Duodenal mucosa (tissue), 2 donors: ENCODE results near the gene ARL15.

Source experiments
- H3K27ac ChIP-seq: one replicate; pipeline ENCODE4 v1.7.0; 2013; ENCODE audit warnings: low read depth, low read length
- H3K27me3 ChIP-seq, 2 donors: one replicate each; pipeline ENCODE4 v1.7.0; 2013; ENCODE audit warnings: low read length in 2 of 2, control low read depth in 1 of 2; ENCODE audit not compliant: insufficient read depth in 2 of 2, control insufficient read depth in 1 of 2
- H3K36me3 ChIP-seq, 2 donors: one replicate each; pipeline ENCODE4 v1.7.0; 2013; ENCODE audit warnings: low read length in 2 of 2, control low read depth in 1 of 2; ENCODE audit not compliant: insufficient read depth in 2 of 2, control insufficient read depth in 1 of 2
- H3K4me1 ChIP-seq, 2 donors: one replicate each; pipeline ENCODE4 v1.7.0; 2013; ENCODE audit warnings: low read length in 2 of 2, control low read depth in 1 of 2; ENCODE audit not compliant: insufficient read depth in 2 of 2, control insufficient read depth in 1 of 2
- H3K4me3 ChIP-seq, 2 donors: one replicate each; pipeline ENCODE4 v1.7.0; 2013; ENCODE audit warnings: low read length in 2 of 2, low read depth in 1 of 2
- H3K9ac ChIP-seq, 2 donors: one replicate each; pipeline ENCODE4 v1.7.0; 2013; ENCODE audit warnings: low read length in 2 of 2, low read depth in 1 of 2
- H3K9me3 ChIP-seq, 2 donors: one replicate each; pipeline ENCODE4 v1.7.0; 2013; ENCODE audit warnings: low read length in 2 of 2, control low read depth in 1 of 2; ENCODE audit not compliant: control insufficient read depth in 1 of 2

The ARL15 gene

DNA sequence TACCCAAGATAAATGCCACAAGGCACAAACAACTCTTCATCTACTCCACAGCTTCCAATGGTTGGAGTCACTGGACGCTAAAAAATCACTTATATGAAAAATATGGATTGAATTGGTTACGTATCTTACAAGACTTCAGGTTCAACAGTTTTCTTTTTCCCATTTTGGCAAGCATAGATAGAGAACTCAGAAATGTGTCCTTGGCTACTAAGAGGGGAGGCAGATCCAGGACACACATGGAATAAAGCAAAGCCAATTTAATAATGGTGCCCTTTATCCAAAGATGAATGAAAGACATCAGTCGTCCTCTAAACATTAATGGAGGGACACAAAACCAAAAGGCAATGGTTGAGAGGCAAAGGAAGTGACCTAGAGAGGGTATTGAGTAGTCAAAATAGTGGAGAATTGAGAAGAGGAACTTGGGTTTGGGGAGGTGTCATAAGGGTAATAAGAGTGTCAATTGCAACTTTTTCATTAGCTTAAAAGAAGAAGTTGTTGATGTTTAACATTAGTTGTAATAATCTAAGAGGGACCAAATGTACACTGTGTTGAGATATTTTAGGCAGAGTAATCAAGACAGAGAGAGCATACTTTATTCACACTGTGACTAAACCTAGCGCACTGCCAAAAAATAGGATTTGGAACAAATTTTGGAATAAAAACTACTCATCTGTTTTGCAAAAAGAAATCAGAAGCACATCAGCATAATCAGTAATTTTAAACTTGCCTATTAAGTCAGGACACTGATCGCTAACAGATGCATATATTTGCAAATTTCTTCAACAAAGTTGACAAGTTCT lies 308.2 kb downstream of the ARL15 start:
- Histone ChIP-seq H3K9me3 (no peaks in the 10 kb centered on the region), H3K27me3 (no peaks in the 10 kb centered on the region), H3K27ac (no peak overlapping the region), H3K4me1 (no peaks in the 10 kb centered on the region), H3K4me3 (no peak overlapping the region), H3K9ac (no peak overlapping the region), H3K36me3 (no peaks in the 10 kb centered on the region)

DNA sequence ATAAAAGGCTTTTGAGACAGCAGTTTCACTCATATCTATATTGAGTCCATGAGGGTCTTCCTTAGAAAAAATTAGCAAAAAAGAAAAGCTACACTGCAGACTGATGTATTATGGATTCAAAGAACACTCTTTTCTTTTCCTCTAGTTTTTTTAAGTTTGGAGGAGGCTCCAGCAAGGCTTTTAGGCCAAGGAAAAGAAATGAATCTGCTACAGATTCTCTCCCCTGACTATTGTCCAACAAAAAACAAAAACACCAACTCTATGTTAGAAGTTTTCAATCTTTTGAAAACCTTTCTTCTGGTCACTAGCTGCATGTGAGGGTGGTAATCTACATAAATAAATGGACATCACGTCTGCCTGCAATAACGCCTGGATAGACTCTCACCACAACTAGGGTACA lies 310.4 kb downstream of the ARL15 start:
- Histone ChIP-seq H3K9me3 (no peaks in the 10 kb centered on the region), H3K9ac (no peak overlapping the region), H3K27me3 (no peaks in the 10 kb centered on the region), H3K36me3 (no peaks in the 10 kb centered on the region), H3K4me1 (no peaks in the 10 kb centered on the region), H3K27ac (no peak overlapping the region), H3K4me3 (no peak overlapping the region)

DNA sequence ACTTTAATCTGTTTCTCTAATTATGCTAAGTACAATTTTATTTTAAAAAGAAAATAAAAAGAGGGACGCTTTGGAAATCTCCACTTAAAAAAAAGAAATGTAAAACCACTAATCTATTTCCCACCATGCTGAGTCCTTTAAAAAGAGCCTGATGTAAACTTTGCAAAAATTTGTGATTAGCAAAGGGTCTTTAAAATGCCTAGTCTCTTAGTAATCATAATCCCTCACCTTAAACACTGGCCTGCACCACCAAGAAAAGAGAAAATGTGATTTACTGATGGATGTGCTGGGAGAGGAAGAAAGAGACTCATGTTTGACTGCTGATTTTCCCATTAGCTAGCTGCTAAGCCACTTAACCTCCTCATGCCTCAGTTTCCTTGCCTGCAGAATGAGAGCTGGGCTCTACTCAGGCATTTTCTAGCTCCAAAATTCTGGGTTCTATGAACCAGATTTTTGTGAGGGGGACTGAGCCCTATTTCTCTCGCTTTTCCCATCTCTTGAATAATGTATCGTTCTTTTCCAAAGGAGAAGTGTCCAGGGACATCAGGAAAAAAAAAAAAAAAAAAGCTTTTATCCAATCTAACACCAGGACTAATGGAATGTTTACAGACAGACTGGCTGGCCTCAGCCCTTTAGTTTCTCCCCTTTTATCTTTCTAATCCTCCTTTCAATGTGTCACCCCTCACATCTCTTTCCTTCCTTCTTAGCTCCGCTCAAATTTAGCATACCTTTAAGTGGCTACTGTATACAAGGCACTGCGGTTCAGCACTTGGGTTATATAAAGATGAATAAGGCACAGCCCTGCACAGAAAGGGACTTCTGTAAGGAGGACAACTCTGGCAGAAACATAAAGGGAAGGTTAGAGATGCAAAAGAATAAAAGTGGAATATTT lies 312.4 kb downstream of the ARL15 start:
- Histone ChIP-seq H3K27me3 (no peaks in the 10 kb centered on the region), H3K9ac (no peak overlapping the region), H3K4me3 (no peak overlapping the region)

DNA sequence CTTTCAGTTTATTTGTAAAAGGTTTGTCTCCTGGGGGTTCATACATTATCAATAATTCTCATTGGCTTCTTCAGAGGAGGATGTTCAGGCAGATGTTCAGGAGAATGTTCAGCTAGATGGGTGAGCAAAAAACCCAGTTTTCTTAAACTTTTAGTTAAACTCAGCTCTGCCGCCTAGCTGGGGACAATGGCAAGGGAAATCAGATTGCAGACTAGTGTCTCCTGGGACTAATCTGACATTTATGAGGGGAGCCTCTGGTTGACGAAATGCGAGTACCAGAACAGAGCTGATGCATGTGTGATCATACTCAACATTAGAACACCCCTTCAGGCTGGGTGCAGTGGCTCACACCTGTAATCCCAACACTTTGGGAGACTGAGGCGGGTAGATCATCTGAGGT lies 314.4 kb downstream of the ARL15 start:
- no peaks in the 10 kb centered on the region for H3K9me3 ChIP-seq
- no peak overlapping the region for H3K4me3 ChIP-seq
- H3K36me3 ChIP-seq = no peaks in the 10 kb centered on the region
- H3K27ac ChIP-seq = no peak overlapping the region
- no peaks in the 10 kb centered on the region for H3K4me1 ChIP-seq
- no peaks in the 10 kb centered on the region for H3K27me3 ChIP-seq
- no peak overlapping the region for H3K9ac ChIP-seq

More for the DNA sequence above, 312.4 kb downstream of the ARL15 start:
- H3K36me3 ChIP-seq = no peaks in the 10 kb centered on the region
- H3K9me3 ChIP-seq = no peaks in the 10 kb centered on the region
- H3K27ac ChIP-seq = no peak overlapping the region
- H3K4me1 ChIP-seq = no peaks in the 10 kb centered on the region

GRCh38 chr5:53994148-53994547 lies 316.2 kb downstream of the ARL15 start:
- no peak overlapping the region for H3K9ac ChIP-seq
- no peaks in the 10 kb centered on the region for H3K9me3 ChIP-seq
- H3K36me3 ChIP-seq = no peaks in the 10 kb centered on the region
- no peaks in the 10 kb centered on the region for H3K4me1 ChIP-seq
- H3K27ac ChIP-seq = no peak overlapping the region
- no peaks in the 10 kb centered on the region for H3K27me3 ChIP-seq
- H3K4me3 ChIP-seq = no peak overlapping the region

- H3K9ac ChIP-seq = no peak overlapping the region
- no peaks in the 10 kb centered on the region for H3K4me1 ChIP-seq
- no peaks in the 10 kb centered on the region for H3K27me3 ChIP-seq
- no peak overlapping the region for H3K27ac ChIP-seq
- no peaks in the 10 kb centered on the region for H3K36me3 ChIP-seq
- H3K4me3 ChIP-seq = no peak overlapping the region
- H3K9me3 ChIP-seq = no peaks in the 10 kb centered on the region
Measured at GRCh38 chr5:53991942-53992341, 318.4 kb downstream of the ARL15 start.

DNA sequence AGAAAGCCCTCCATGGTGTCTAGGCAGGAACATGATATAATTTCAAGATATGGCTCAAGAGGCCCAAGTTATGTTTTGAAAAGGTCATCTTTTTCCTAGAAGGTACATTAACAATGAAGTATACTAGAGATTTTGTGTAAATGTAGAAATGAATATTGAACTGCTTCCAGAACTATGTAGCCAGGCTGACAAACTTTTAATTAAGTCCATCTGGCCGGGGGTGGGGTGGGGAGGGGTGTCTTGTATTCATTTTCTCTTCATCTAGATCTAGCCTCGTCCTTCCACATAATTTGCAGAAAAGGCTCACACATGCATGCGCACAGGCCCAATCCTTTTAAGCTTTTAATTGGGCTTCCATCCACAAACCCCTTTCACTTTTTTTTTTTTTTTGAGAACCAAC lies 323.3 kb downstream of the ARL15 start:
- Histone ChIP-seq H3K9ac (no peak overlapping the region), H3K36me3 (no peaks in the 10 kb centered on the region), H3K4me3 (no peak overlapping the region), H3K27ac (no peak overlapping the region), H3K4me1 (no peaks in the 10 kb centered on the region), H3K9me3 (no peaks in the 10 kb centered on the region), H3K27me3 (no peaks in the 10 kb centered on the region)

DNA sequence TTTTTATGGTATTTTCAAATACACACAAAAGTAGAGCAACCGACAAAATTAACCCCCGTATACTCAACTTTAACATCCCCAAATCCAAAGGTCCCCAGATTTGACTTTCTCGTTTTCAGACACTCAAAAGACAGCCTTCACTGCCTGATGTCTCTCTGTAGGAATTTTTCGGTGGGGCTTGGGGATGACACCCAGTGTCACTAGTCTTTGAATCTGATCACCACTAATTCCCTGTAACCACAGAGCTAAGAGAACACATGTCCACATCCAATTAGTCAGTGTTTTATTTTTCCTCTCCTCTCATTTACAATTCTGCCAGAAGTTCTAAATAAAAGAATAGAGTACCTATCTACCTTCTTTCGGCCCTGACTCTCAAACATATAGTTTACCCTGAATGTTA lies 324.6 kb downstream of the ARL15 start:
- H3K9me3 ChIP-seq = no peaks in the 10 kb centered on the region
- no peaks in the 10 kb centered on the region for H3K27me3 ChIP-seq

GRCh38 chr5:53984971-53985370 lies 325.4 kb downstream of the ARL15 start:
- no peak overlapping the region for H3K27ac ChIP-seq
- H3K36me3 ChIP-seq = no peaks in the 10 kb centered on the region
- H3K27me3 ChIP-seq = no peaks in the 10 kb centered on the region
- H3K9me3 ChIP-seq = no peaks in the 10 kb centered on the region
- H3K9ac ChIP-seq = no peak overlapping the region
- H3K4me3 ChIP-seq = no peak overlapping the region
- no peaks in the 10 kb centered on the region for H3K4me1 ChIP-seq

More for the DNA sequence above, 324.6 kb downstream of the ARL15 start:
- Histone ChIP-seq H3K9ac (no peak overlapping the region), H3K27ac (no peak overlapping the region), H3K4me1 (no peaks in the 10 kb centered on the region), H3K36me3 (no peaks in the 10 kb centered on the region), H3K4me3 (no peak overlapping the region)
